ENCODE data around the gene FAM3B. TPM values are rescaled to one million over a fixed set of nuclear protein-coding genes. Genes with fewer than 3 reads are reported as not detected.

FAM3B gene, protein sequence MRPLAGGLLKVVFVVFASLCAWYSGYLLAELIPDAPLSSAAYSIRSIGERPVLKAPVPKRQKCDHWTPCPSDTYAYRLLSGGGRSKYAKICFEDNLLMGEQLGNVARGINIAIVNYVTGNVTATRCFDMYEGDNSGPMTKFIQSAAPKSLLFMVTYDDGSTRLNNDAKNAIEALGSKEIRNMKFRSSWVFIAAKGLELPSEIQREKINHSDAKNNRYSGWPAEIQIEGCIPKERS
- total RNA-seq (2014; rRNA removed; shearing (Covaris generic)), result not detected in 2 replicates
- 0.45 TPM in 1 of 2 replicates, not detected in the other for polyA plus RNA-seq (2015; cell fraction: cytosol; rRNA removed)
- polyA plus RNA-seq (2015; cell fraction: nucleus; rRNA removed), result not detected in 2 replicates

DNA sequence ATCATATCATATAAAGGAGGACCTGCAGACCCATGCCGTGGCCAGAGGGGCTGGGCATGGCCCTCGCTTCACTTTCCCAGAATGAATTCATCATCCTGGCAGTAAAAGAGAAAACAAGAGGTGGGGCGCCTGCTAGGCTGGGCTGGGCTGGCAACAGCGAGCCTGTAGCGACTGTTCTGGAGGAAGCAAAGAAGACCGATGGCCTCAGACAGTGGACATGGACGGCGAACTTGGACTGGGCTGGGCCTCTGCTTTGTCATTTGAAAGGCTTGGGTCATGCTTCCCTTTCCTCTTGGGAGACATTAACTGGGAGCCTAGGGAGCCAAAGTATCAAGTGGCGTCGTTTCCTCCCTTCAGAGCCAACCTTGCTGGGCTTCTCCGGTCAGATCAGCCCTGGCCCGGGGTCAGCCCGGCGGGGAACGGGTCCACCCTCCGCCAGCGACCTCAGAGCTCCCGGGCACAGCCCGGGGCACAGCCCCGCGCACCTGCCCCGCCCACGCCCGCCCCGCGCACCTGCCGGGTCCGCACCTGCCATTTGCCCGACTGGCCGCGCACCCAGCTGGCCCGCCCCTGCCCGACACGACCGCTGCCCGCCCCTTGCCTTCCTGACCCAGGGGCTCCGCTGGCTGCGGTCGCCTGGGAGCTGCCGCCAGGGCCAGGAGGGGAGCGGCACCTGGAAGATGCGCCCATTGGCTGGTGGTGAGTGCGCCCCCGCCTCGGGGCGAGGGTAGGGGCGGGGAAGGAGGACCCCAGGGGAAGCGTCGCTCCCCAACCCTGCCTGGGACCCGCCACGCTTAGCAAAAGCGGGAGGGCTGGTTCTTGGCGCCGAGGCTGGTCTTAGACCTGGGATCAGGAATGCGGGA is at the start of gene FAM3B:
Gene FAM3B, plus strand, starts transcription at position 602 of the 863 bp plus-strand sequence. Its CDS starts 79 bp downstream, at position 681.
- in situ Hi-C loops (cut with HindIII; ENCODE audit: low pct_unique_long_range_greater_than_20kb, low sequenced_read_pairs), result no loop called here
- DNase-seq (ENCODE audit: low read depth, low spot score), result no peak

DNA sequence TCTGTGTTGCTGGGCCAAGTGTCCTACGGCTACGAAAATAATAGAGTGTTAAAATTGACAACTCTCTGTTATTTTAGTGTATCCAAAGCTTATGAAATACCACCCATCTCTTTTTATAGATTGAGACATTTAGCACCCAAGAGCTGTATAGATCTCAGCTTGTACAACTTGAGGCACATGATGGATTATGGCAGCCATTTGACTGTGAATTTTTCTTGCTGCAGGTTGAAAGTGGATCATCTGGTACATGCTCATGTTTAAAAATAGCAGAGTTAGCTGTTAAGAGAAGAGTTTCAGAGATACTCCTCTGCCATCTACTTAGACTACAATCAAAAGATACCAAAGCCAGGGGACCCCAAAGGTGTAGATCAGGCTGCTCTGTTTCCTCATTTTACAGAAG is 49.3 kb upstream of the FAM3B start:
- no peak for DNase-seq (ENCODE audit: low read depth, low spot score)
- in situ Hi-C loops (cut with HindIII; ENCODE audit: low pct_unique_long_range_greater_than_20kb, low sequenced_read_pairs), result no loop called here

GRCh38 chr21:41269535-41269934 is 47.1 kb upstream of the FAM3B start:
- DNase-seq (ENCODE audit: low read depth, low spot score), result no peak
- in situ Hi-C loops (cut with HindIII; ENCODE audit: low pct_unique_long_range_greater_than_20kb, low sequenced_read_pairs), result no loop called here

- DNase-seq (ENCODE audit: low read depth, low spot score), result no peak
- in situ Hi-C loops (cut with HindIII; ENCODE audit: low pct_unique_long_range_greater_than_20kb, low sequenced_read_pairs), result no loop called here
These were observed 39.4 kb upstream of the FAM3B start for GRCh38 chr21:41277196-41277595.

- in situ Hi-C loops (cut with HindIII; ENCODE audit: low pct_unique_long_range_greater_than_20kb, low sequenced_read_pairs), result no loop called here
These were observed 38.8 kb upstream of the FAM3B start for GRCh38 chr21:41277846-41278245.

GRCh38 chr21:41280115-41280919 is 36.3 kb upstream of the FAM3B start:
- in situ Hi-C loops (cut with HindIII; ENCODE audit: low pct_unique_long_range_greater_than_20kb, low sequenced_read_pairs), result no loop called here
- DNase-seq (ENCODE audit: low read depth, low spot score), result no peak

More at GRCh38 chr21:41277846-41278245, 38.8 kb upstream of the FAM3B start:
- no peak for DNase-seq (ENCODE audit: low read depth, low spot score)

DNA sequence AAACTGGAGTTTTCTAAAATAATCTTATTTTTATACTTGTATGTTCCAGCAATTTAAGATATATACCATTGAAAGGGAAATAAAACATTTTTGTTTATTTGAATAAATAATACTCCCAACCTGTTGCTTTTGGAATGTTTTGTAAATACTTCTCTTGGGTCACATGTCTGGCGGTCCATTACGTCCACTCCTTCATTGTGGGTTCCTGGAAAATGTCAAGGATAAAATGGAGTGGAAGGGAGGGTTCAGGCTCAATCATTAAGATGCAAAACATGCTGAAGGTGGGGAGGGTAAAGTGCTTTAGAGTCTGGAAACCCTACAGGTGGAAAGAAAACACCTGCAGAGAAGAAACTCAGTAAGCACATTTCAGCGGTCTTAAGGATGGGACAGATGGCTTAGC is 34.2 kb upstream of the FAM3B start:
- in situ Hi-C loops (cut with HindIII; ENCODE audit: low pct_unique_long_range_greater_than_20kb, low sequenced_read_pairs), result no loop called here
- no peak for DNase-seq (ENCODE audit: low read depth, low spot score)

- in situ Hi-C loops (cut with HindIII; ENCODE audit: low pct_unique_long_range_greater_than_20kb, low sequenced_read_pairs), result no loop called here
- DNase-seq (ENCODE audit: low read depth, low spot score), result peak; percentile 86
These were observed 33.3 kb upstream of the FAM3B start for GRCh38 chr21:41283211-41283818.

DNA sequence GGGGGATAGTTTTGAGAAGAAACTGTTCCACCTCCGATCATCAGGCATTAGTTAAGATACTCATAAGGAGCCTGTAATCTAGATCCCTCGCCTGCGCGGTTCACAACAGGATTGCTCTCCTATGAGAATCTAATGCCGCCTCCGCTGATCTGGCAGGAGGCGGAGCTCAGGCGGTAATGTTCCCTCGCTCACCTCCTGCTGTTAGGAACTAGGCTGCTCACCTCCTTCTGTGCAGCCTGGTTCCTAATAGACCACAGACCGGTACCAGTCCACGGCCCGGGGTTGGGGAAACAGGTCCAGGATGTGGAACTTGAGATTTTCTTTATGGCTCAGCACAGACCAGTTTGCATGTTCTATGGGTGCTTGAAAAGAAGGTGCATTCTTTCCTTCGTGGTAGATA is 27.2 kb upstream of the FAM3B start:
- no peak for DNase-seq (ENCODE audit: low read depth, low spot score)
- in situ Hi-C loops (cut with HindIII; ENCODE audit: low pct_unique_long_range_greater_than_20kb, low sequenced_read_pairs), result no loop called here

DNA sequence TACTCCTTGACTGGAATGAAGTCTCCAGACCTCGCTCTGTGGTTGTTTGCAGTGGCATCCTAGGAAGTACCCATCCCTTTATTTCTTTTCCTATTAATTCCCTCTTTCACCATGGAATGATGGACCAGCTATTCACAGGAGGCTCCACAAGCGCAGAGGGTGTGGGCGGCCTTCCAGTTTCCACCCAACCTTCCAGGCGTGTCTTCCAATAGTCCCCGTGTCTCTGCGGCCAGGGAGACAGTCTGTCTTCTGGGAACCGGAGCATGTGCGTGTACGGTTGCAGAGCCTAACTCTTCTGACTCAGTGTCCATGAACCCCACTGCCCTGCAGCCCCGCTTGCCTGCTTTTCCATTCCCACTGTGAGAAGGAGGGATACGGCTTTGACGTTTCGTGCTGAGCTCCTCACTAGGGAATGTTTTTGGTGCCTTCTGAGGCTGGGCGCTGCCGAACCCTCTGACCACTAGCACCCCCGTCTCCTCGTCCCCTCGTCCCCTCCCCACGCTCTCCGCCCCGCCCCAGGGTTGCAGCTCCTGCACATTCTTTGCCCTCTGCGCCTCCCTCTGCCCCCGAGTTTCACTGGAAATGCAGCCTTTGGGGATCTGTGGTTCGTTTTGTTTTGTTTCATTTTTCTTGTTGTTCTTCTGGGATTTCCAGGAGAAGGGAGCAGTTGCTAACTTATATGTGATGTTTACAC is 26.3 kb upstream of the FAM3B start:
- in situ Hi-C loops (cut with HindIII; ENCODE audit: low pct_unique_long_range_greater_than_20kb, low sequenced_read_pairs), result no loop called here
- DNase-seq (ENCODE audit: low read depth, low spot score), result no peak

- in situ Hi-C loops (cut with HindIII; ENCODE audit: low pct_unique_long_range_greater_than_20kb, low sequenced_read_pairs), result no loop called here
- DNase-seq (ENCODE audit: low read depth, low spot score), result no peak
These were observed 21.9 kb upstream of the FAM3B start for GRCh38 chr21:41294548-41295231.

GRCh38 chr21:41295721-41296254 is 20.8 kb upstream of the FAM3B start:
- no peak for DNase-seq (ENCODE audit: low read depth, low spot score)
- in situ Hi-C loops (cut with HindIII; ENCODE audit: low pct_unique_long_range_greater_than_20kb, low sequenced_read_pairs), result no loop called here

DNA sequence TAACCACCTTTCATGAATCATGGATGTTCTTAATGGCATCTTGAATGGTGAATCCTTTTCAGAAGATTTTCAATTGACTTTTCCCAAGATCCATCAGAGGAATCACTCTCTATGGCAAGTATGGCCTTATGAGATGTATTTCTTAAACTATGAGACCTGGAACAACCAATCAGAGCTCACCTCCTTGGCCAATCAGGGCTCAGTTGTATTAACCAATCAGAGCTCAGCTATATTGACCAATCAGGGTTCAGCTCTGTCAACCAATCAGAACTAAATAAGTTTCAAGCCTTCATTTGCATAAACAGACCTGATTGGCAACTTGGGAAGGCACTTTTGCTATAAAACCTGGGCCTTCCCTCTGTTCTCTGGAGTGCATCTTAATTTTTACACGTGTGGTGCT is 13.6 kb upstream of the FAM3B start:
- DNase-seq (ENCODE audit: low read depth, low spot score), result peak; percentile 30
- in situ Hi-C loops (cut with HindIII; ENCODE audit: low pct_unique_long_range_greater_than_20kb, low sequenced_read_pairs), result no loop called here

DNA sequence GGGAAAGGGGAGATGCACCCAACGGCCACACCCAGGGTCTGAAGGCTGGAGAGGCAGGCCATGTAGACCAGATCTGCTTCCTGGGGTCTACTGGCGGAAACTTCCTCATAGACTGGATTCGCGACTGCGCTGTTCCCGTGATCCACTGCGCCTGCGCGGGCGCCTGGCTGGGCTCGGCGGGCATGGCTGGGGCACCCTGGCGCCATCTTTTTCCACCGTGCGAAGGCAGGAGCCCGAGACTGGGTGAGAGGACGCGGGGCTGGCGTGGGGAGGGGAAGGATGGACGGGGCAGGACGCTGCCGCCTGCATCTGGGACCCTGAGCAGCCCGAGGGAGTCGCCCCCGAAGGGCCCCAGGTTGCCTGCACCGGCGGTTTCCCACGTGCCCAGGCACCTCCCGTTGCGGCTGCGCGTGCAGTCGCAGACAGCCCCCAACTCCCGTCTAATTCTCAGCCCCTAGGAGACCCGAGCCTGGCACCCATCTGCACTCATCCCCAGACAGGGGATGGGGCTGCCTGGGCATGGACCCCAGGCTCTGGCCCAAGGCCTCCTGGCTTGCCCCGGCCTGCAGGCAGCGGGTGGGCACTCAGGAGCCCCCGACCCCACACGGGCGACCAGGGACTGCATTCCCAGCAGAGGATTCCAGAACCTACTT is 12.4 kb upstream of the FAM3B start:
- no peak for DNase-seq (ENCODE audit: low read depth, low spot score)
- in situ Hi-C loops (cut with HindIII; ENCODE audit: low pct_unique_long_range_greater_than_20kb, low sequenced_read_pairs), result no loop called here

DNA sequence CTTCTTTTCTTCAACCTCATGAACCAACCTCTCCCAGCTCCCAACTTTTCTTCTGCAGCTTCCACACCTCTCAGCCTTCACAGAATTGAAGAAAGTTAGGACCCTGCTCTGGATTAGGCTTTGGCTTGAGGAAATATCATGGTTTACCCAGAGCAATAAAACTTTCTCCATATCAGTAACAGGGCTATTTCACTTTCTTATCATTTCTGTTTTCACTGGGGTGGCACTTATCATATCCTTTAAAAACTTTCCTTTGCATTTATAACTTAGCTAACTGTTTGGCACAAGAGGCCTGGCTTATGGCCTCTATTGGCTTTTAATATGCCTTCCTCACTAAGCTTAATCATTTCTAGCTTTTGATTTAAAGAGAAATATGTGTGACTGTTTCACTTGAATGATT is 9.4 kb upstream of the FAM3B start:
- DNase-seq (ENCODE audit: low read depth, low spot score), result no peak
- in situ Hi-C loops (cut with HindIII; ENCODE audit: low pct_unique_long_range_greater_than_20kb, low sequenced_read_pairs), result no loop called here

Data from SK-MEL-5 (cell line).